PFSK-1 (cell line): Measurements from ENCODE around the gene PROM2.

Source experiments
- FOXP2 ChIP-seq: optimal IDR thresholded peaks from 2 replicates; pipeline ENCODE3; 2011; ENCODE audit warnings: borderline replicate concordance, control low read depth, inconsistent platforms; ENCODE audit not compliant: insufficient read depth; ENCODE audit errors: extremely low read length, extremely low read depth
- POLR2AphosphoS5 ChIP-seq: IDR thresholded peaks from 2 replicates; pipeline ENCODE4 v1.6.1; 2012; ENCODE audit warnings: low read depth, mild to moderate bottlenecking, control low read depth, low read length, moderate library complexity
- SIN3A ChIP-seq: IDR thresholded peaks from 2 replicates; pipeline ENCODE4 v1.6.1; 2012; ENCODE audit warnings: mild to moderate bottlenecking, low read length, moderate library complexity, borderline replicate concordance; ENCODE audit not compliant: insufficient read depth
- TAF1 ChIP-seq: IDR thresholded peaks from 2 replicates; pipeline ENCODE4 v1.6.1; 2012; ENCODE audit warnings: low read length, control low read depth, borderline replicate concordance; ENCODE audit not compliant: insufficient read depth
- TF ChIP-seq, protein P1 (sequence below), 2 experiments: IDR thresholded peaks; 2 replicates each; pipeline versions ENCODE4 v1.6.1 to v1.8.0; 2011 to 2012; ENCODE audit warnings: low read depth in 2 of 2, low read length in 2 of 2, control low read depth in 1 of 2, inconsistent platforms in 1 of 2, mild to moderate bottlenecking in 1 of 2, moderate library complexity in 1 of 2; ENCODE audit not compliant: insufficient read depth in 1 of 2

Gene PROM2

DNA sequence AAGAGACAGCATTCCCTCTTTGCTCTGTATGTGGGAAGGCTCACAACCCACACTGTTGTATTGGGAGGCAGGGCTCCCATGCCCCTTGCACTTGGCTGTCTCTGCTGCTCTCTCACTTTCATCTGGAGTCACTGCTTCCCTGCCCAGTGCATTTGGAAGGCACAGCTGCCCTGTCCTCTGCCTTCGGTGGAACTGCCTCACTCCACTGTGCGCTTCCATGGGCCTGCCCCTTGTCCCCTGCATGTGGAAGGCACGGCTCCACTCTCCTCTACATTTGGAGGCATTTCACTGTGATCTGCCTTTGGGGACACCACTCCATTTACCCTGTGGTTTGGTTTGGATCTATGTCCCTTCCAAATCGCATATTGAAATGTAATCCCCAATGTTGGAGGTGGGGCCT is 9.1 kb upstream of the PROM2 start:
- TF ChIP-seq FOXP2: no peak
- TF ChIP-seq TAF1: no peak
- no peak for TF ChIP-seq SIN3A
- TF ChIP-seq, protein P1, sequence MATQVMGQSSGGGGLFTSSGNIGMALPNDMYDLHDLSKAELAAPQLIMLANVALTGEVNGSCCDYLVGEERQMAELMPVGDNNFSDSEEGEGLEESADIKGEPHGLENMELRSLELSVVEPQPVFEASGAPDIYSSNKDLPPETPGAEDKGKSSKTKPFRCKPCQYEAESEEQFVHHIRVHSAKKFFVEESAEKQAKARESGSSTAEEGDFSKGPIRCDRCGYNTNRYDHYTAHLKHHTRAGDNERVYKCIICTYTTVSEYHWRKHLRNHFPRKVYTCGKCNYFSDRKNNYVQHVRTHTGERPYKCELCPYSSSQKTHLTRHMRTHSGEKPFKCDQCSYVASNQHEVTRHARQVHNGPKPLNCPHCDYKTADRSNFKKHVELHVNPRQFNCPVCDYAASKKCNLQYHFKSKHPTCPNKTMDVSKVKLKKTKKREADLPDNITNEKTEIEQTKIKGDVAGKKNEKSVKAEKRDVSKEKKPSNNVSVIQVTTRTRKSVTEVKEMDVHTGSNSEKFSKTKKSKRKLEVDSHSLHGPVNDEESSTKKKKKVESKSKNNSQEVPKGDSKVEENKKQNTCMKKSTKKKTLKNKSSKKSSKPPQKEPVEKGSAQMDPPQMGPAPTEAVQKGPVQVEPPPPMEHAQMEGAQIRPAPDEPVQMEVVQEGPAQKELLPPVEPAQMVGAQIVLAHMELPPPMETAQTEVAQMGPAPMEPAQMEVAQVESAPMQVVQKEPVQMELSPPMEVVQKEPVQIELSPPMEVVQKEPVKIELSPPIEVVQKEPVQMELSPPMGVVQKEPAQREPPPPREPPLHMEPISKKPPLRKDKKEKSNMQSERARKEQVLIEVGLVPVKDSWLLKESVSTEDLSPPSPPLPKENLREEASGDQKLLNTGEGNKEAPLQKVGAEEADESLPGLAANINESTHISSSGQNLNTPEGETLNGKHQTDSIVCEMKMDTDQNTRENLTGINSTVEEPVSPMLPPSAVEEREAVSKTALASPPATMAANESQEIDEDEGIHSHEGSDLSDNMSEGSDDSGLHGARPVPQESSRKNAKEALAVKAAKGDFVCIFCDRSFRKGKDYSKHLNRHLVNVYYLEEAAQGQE (IDR thresholded peaks at IDR 0.05; ENCODE audit: insufficient read depth in 1 of 2, low read depth in 2 of 2, low read length in 2 of 2): no peak
- no peak for TF ChIP-seq POLR2AphosphoS5

DNA sequence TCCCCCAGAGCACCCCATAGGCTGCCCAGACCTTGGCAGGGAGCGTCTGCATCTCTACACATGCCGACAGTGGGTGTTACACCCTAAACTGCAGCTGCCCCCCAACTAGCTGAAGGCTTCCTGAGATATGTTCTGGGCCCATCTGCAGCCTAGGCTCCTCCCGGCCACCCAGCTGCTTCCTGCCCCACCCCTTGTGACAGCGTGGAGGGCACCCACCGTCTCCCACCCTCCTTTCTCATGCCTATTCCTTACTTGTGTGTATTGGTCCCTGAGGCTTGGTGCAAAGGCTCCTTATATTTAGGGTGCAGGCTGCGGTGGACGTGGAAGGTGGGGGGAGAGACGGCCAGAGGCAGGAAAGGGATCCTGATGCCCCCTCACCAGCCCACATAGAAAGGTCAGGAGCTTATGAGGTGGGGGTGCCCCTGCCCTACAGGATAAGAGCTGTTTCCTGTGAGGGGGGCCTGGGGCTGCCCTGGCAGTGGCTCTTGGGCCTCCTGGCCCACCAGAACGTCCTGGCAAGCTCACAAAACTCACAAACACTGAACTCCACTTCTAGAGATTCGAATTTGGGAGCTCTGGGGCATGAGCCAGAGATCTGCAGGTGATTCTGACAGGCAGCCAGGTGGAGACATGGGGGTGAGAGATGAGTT is 7.3 kb upstream of the PROM2 start:
- TF ChIP-seq FOXP2: no peak
- TF ChIP-seq, protein P1 (IDR thresholded peaks at IDR 0.05; ENCODE audit: insufficient read depth in 1 of 2, low read depth in 2 of 2, low read length in 2 of 2): no peak
- no peak for TF ChIP-seq POLR2AphosphoS5
- TF ChIP-seq SIN3A: no peak
- no peak for TF ChIP-seq TAF1

DNA sequence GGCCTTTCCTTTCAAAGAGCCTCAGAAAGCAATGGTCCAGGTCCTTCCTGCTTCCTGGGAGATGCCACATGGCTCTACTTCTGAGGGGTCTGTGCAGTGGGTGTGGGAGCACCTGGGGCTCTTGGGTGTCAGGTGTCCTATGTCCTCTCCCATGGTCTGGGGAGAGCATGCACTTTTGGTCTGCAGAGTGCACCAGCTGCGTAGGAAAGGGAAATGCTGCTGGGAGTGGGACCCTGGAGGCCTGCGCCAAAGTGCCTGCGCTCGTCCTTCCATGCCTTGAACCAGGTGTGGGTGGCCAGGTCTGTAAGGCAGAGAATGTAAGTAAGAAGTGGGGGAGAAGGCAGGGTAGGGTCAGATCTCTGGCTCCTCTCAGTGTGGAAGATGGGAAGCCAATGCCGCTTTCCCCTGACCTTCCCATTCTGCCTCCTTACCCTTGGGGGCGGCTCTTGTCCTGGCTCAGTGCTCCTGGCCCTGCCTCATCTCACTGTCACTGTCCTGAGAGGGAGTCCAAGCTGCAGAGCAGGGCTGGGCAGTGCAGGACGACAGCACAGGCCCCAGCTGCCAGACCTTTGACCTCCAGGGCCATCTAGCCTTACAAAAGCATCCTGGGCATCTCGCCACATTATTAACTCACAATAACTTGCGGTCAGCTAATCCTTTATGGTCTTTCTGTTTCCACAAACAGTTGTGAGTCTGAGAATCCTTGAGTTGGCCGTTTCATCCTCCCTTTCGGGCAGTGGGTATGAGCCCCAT is 6.6 kb upstream of the PROM2 start:
- TF ChIP-seq, protein P1 (IDR thresholded peaks at IDR 0.05; ENCODE audit: insufficient read depth in 1 of 2, low read depth in 2 of 2, low read length in 2 of 2): no peak
- TF ChIP-seq SIN3A (no peak), TAF1 (no peak)

DNA sequence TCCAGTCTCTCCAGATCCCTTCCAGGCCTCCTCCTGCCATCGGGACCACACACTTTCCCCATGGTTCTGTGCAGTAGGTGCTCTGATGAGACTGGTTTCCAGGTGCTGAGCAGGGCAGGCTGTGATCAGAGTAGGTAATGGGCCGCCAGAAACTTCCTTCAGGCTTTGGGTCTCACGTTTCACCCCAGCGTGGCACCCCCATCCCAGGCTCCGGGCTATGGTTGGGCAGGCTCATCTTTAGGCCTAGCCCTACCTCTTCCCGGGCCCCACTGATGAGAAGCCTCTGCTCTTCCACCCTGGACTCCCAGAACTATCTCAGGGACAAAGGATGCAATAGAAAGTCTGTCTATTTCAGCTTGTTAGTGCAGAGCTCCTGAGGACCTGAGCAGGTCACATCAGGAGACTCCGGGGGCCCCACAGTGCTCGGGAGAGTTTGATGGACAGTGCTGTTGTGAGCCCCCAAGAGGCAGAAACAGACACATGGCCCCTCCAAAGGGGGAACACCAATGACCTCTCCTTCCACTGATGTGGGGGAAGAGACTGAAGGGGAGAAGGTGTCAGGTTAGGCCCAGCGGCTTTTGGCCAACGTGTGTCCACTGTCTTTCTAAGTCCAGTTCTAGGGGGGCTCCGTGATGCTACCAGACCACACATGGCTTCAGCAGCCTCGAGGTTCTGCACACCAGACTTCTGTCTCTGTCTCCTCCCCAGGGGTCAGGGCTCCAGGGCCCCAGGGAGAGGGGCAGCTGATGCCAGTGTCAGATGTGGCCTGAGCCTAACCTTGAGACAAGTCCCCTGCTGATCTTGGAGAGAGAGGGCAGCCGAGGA is 5.8 kb upstream of the PROM2 start:
- TF ChIP-seq FOXP2 (no peak), TAF1 (no peak), SIN3A (no peak), POLR2AphosphoS5 (no peak)
- TF ChIP-seq, protein P1 (IDR thresholded peaks at IDR 0.05; ENCODE audit: insufficient read depth in 1 of 2, low read depth in 2 of 2, low read length in 2 of 2): no peak
